ENCODE data around the gene STKLD1. TPM values are rescaled to one million over a fixed set of nuclear protein-coding genes. Genes with fewer than 3 reads are reported as not detected.
"Not testable (repeated sequence)": the region's sequence is repeated elsewhere in the genome, so short reads cannot be mapped to it uniquely, and the experiment has no call there.

Gene STKLD1
- total RNA-seq, 4 donors from 2014 or later: 0.54 to 7.0 (median 3.7) TPM; not detected in 1

DNA sequence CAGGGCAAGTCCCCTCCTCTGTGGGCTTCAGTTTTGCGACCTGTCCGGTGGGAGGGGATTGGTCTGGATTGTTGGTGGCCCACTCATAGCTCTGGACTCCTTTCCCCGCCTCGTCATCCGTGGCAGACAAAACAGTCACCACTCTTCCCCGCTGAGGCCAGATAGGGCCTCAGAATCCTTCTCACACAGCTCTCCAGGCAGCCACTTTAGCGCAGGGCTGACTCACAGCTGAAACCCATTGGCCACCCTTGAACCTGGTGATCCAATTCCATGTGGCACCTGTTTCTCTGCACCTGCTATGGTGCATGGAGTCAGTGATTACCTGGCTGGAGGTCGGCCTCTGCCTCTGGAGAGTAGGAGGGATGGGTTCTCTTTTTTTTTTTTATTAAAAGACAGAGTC lies 67.8 kb downstream of the STKLD1 start:
- no peak for TF ChIP-seq POLR2A (IDR thresholded peaks at IDR 0.05)
- TF ChIP-seq, protein P1, sequence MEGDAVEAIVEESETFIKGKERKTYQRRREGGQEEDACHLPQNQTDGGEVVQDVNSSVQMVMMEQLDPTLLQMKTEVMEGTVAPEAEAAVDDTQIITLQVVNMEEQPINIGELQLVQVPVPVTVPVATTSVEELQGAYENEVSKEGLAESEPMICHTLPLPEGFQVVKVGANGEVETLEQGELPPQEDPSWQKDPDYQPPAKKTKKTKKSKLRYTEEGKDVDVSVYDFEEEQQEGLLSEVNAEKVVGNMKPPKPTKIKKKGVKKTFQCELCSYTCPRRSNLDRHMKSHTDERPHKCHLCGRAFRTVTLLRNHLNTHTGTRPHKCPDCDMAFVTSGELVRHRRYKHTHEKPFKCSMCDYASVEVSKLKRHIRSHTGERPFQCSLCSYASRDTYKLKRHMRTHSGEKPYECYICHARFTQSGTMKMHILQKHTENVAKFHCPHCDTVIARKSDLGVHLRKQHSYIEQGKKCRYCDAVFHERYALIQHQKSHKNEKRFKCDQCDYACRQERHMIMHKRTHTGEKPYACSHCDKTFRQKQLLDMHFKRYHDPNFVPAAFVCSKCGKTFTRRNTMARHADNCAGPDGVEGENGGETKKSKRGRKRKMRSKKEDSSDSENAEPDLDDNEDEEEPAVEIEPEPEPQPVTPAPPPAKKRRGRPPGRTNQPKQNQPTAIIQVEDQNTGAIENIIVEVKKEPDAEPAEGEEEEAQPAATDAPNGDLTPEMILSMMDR (IDR thresholded peaks at IDR 0.05): no peak
- intact Hi-C loops (cut with DNase I; ENCODE audit: low total_unique reads): no loop called here
- WGBS, 2 donors: 82 to 83% methylated on average over 8 of the region's 8 CpGs
- no peak overlapping the region for H3K4me3 ChIP-seq (ENCODE audit: low read depth, poor library complexity, severe bottlenecking)
- DNase-seq (ENCODE audit: low spot score in 2 of 2): no peak

DNA sequence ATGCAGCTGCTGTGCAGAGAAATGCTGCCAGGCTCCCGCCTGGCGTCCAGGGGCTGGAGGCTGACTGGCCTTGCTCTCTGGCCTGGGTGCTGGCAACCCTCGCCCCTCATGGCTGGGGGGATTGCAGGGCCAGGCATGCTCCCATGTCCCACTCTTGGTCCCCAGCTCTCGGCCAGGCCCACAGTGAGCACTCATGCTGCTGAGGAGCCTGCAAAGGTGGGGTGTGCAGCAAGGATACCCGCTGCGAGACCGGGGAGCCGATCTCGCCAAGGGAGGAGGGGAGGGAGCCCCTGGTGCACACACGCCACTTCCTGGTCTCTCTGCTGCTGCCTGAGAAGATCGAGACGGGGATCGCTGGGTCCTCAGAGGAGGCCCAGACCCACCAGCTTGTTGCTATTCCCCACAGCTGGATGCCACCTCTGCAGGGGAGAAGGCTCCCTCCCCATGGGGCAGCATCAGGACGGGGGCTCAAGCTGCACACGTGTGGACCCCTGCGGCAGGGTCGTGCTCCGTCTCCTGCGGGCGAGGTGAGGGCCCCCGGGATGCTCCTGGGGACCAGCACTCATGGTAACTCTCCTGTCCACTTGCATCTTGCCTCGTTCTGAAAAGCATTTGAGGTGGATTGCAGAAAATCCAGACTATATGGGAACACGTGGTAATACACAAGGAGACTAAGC lies 69.3 kb downstream of the STKLD1 start:
- intact Hi-C loops (cut with DNase I; ENCODE audit: low total_unique reads): no loop called here
- no peak overlapping the region for H3K4me3 ChIP-seq (ENCODE audit: low read depth, poor library complexity, severe bottlenecking)
- DNase-seq (ENCODE audit: low spot score in 2 of 2): no peak
- TF ChIP-seq, protein P1 (IDR thresholded peaks at IDR 0.05): no peak
- TF ChIP-seq POLR2A (IDR thresholded peaks at IDR 0.05): no peak
- 74 to 83% methylated on average over 19 to 22 of the region's 23 CpGs for WGBS, 2 donors

GRCh38 chr9:133448487-133448972 lies 72.4 kb downstream of the STKLD1 start:
- no peak for DNase-seq (ENCODE audit: low spot score in 2 of 2)
- intact Hi-C loops (cut with DNase I; ENCODE audit: low total_unique reads): no loop called here
- TF ChIP-seq, protein P1 (IDR thresholded peaks at IDR 0.05): no peak
- no peak for TF ChIP-seq POLR2A (IDR thresholded peaks at IDR 0.05)
- no peak overlapping the region for H3K4me3 ChIP-seq (ENCODE audit: low read depth, poor library complexity, severe bottlenecking)
- WGBS, 2 donors: 72 to 84% methylated on average over 10 of the region's 13 CpGs

DNA sequence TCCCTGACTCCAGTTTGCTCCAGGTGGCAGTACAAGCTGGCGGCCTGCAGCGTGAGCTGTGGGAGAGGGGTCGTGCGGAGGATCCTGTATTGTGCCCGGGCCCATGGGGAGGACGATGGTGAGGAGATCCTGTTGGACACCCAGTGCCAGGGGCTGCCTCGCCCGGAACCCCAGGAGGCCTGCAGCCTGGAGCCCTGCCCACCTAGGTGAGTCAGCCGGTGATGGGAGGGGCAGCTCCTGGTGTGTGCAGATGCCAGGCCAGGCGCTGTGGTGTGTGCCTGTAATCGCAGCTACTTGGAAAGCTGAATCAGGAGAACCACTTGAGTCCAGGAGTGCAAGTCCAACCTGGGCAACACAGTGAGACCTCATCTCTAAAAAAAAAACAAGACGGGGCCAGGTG lies 73.6 kb downstream of the STKLD1 start:
- WGBS, 2 donors: 72 to 82% methylated on average over 12 of the region's 12 CpGs
- no peak overlapping the region for H3K4me3 ChIP-seq (ENCODE audit: low read depth, poor library complexity, severe bottlenecking)
- intact Hi-C loops (cut with DNase I; ENCODE audit: low total_unique reads): no loop called here
- no peak for DNase-seq (ENCODE audit: low spot score in 2 of 2)
- TF ChIP-seq, protein P1 (IDR thresholded peaks at IDR 0.05): no peak
- TF ChIP-seq POLR2A (IDR thresholded peaks at IDR 0.05): no peak

GRCh38 chr9:133451865-133452264 lies 75.7 kb downstream of the STKLD1 start:
- WGBS, 2 donors: 87 to 92% methylated on average over 5 of the region's 5 CpGs
- intact Hi-C loops (cut with DNase I; ENCODE audit: low total_unique reads): not testable (repeated sequence)

GRCh38 chr9:133452562-133452961 lies 76.4 kb downstream of the STKLD1 start:
- intact Hi-C loops (cut with DNase I; ENCODE audit: low total_unique reads): no loop called here
- TF ChIP-seq, protein P1 (IDR thresholded peaks at IDR 0.05): no peak
- TF ChIP-seq POLR2A (IDR thresholded peaks at IDR 0.05): no peak
- DNase-seq (ENCODE audit: low spot score in 2 of 2): no peak
- H3K4me3 ChIP-seq (ENCODE audit: low read depth, poor library complexity, severe bottlenecking): no peak overlapping the region
- 88 to 93% methylated on average over 7 of the region's 7 CpGs for WGBS, 2 donors

More at GRCh38 chr9:133451865-133452264, 75.7 kb downstream of the STKLD1 start:
- DNase-seq (ENCODE audit: low spot score in 2 of 2); H3K4me3 ChIP-seq (ENCODE audit: low read depth, poor library complexity, severe bottlenecking): not testable (repeated sequence)

Data from lower leg skin (tissue), 4 donors.